Measurements from ENCODE around the gene MCTP1. TPM values are rescaled to one million over a fixed set of nuclear protein-coding genes. Genes with fewer than 3 reads are reported as not detected.

The MCTP1 gene
- total RNA-seq, 2 donors from 2014 or later, result 3.3 to 5.0 TPM

- Histone ChIP-seq H3K27ac (no peak overlapping the region), H3K27me3 (replicated peaks; ENCODE audit: insufficient read depth) (no peaks in the 10 kb centered on the region), H3K4me1 (replicated peaks) (no peaks in the 10 kb centered on the region), H3K4me3 (no peak overlapping the region), H3K9me3 (no peaks in the 10 kb centered on the region), H3K36me3 (no peaks in the 10 kb centered on the region)
- no peak for DNase-seq (ENCODE audit: low spot score)
- TF ChIP-seq POLR2AphosphoS5 (IDR thresholded peaks at IDR 0.05), result no peak
- 44% methylated on average over 3 of the region's 3 CpGs for WGBS
- intact Hi-C loops (cut with DNase I), result no loop called here
Measured at GRCh38 chr5:94778732-94779131, 506.2 kb downstream of the MCTP1 start.

GRCh38 chr5:94778299-94778698 is 506.6 kb downstream of the MCTP1 start:
- H3K27me3 ChIP-seq (replicated peaks; ENCODE audit: insufficient read depth), result no peaks in the 10 kb centered on the region
- no peaks in the 10 kb centered on the region for H3K36me3 ChIP-seq
- no peak for DNase-seq (ENCODE audit: low spot score)
- no peaks in the 10 kb centered on the region for H3K4me1 ChIP-seq (replicated peaks)
- 64% methylated on average over 5 of the region's 5 CpGs for WGBS
- intact Hi-C loops (cut with DNase I), result no loop called here
- no peak overlapping the region for H3K4me3 ChIP-seq
- no peaks in the 10 kb centered on the region for H3K9me3 ChIP-seq
- no peak for TF ChIP-seq POLR2AphosphoS5 (IDR thresholded peaks at IDR 0.05)
- TF ChIP-seq CTCF (IDR thresholded peaks at IDR 0.05), result no peak
- TF ChIP-seq POLR2A (IDR thresholded peaks at IDR 0.05), result no peak
- no peak overlapping the region for H3K27ac ChIP-seq

- no peaks in the 10 kb centered on the region for H3K36me3 ChIP-seq
- TF ChIP-seq POLR2AphosphoS5 (IDR thresholded peaks at IDR 0.05) (no peak), CTCF (IDR thresholded peaks at IDR 0.05) (no peak), POLR2A (IDR thresholded peaks at IDR 0.05) (no peak)
- no peaks in the 10 kb centered on the region for H3K27me3 ChIP-seq (replicated peaks; ENCODE audit: insufficient read depth)
- 57% methylated on average over 5 of the region's 5 CpGs for WGBS
- DNase-seq (ENCODE audit: low spot score), result no peak
- intact Hi-C loops (cut with DNase I), result no loop called here
- no peaks in the 10 kb centered on the region for H3K9me3 ChIP-seq
- no peaks in the 10 kb centered on the region for H3K4me1 ChIP-seq (replicated peaks)
- H3K4me3 ChIP-seq, result no peak overlapping the region
- no peak overlapping the region for H3K27ac ChIP-seq
Measured at GRCh38 chr5:94777056-94777880, 507.6 kb downstream of the MCTP1 start.

GRCh38 chr5:94776167-94776566 is 508.7 kb downstream of the MCTP1 start:
- 61% methylated on average over 5 of the region's 5 CpGs for WGBS
- H3K27ac ChIP-seq, result no peak overlapping the region
- H3K4me3 ChIP-seq, result no peak overlapping the region
- no peaks in the 10 kb centered on the region for H3K27me3 ChIP-seq (replicated peaks; ENCODE audit: insufficient read depth)
- H3K36me3 ChIP-seq, result no peaks in the 10 kb centered on the region
- no peaks in the 10 kb centered on the region for H3K9me3 ChIP-seq
- intact Hi-C loops (cut with DNase I), result no loop called here
- no peak for TF ChIP-seq POLR2A (IDR thresholded peaks at IDR 0.05)
- no peak for TF ChIP-seq CTCF (IDR thresholded peaks at IDR 0.05)
- no peak for TF ChIP-seq POLR2AphosphoS5 (IDR thresholded peaks at IDR 0.05)
- H3K4me1 ChIP-seq (replicated peaks), result no peaks in the 10 kb centered on the region
- no peak for DNase-seq (ENCODE audit: low spot score)

- TF ChIP-seq CTCF (IDR thresholded peaks at IDR 0.05) (no peak), POLR2A (IDR thresholded peaks at IDR 0.05) (no peak), POLR2AphosphoS5 (IDR thresholded peaks at IDR 0.05) (no peak)
- Histone ChIP-seq H3K4me1 (replicated peaks) (no peaks in the 10 kb centered on the region), H3K27ac (no peak overlapping the region), H3K36me3 (no peaks in the 10 kb centered on the region), H3K27me3 (replicated peaks; ENCODE audit: insufficient read depth) (no peaks in the 10 kb centered on the region), H3K4me3 (no peak overlapping the region), H3K9me3 (no peaks in the 10 kb centered on the region)
- intact Hi-C loops (cut with DNase I), result no loop called here
- WGBS, result 63% methylated on average over 2 of the region's 2 CpGs
- no peak for DNase-seq (ENCODE audit: low spot score)
Measured at GRCh38 chr5:94775088-94775487, 509.8 kb downstream of the MCTP1 start.
